HepG2 (cell line): ENCODE measurements around the gene LRRC28. TPM values are rescaled to one million over a fixed set of nuclear protein-coding genes. Genes with fewer than 3 reads are reported as not detected.

Experiments used
- CCAR2 ChIP-seq: fragments of 200-400 bp; formaldehyde crosslinking; optimal IDR thresholded peaks from 2 replicates; pipeline ENCODE3; 2018; ENCODE audit warnings: low read depth, mild to moderate bottlenecking, low read length, moderate library complexity
- ERF ChIP-seq: IDR thresholded peaks from 2 replicates; pipeline ENCODE4 v1.6.1; 2018; ENCODE audit warnings: missing biosample characterization, missing genetic modification reagents
- FOXM1 ChIP-seq: sonication (generic); formaldehyde crosslinking; IDR thresholded peaks from 2 replicates; pipeline ENCODE4 v1.5.0; 2020; ENCODE audit warnings: missing genetic modification reagents
- GATAD2A ChIP-seq: IDR thresholded peaks from 2 replicates; pipeline ENCODE4 v1.6.1; 2016
- GLMP ChIP-seq: sonication (generic); formaldehyde crosslinking; IDR thresholded peaks from 2 replicates; pipeline ENCODE4 v1.9.0; 2021; ENCODE audit warnings: missing genetic modification reagents, mild to moderate bottlenecking, borderline replicate concordance
- SMAD1 ChIP-seq: sonication (generic); formaldehyde crosslinking; IDR thresholded peaks from 2 replicates; pipeline ENCODE4 v1.4.0; 2020; ENCODE audit warnings: missing genetic modification reagents, low read depth, mild to moderate bottlenecking, borderline replicate concordance
- TCF7 ChIP-seq: sonication (generic); IDR thresholded peaks from 2 replicates; pipeline ENCODE4 v1.6.1; 2016; ENCODE audit warnings: antibody characterized with exemption, low read depth
- THAP11 ChIP-seq: IDR thresholded peaks from 2 replicates; pipeline ENCODE4 v1.6.1; 2016; ENCODE audit warnings: missing biosample characterization, missing genetic modification reagents
- TP53 ChIP-seq: sonication (generic); formaldehyde crosslinking; conservative IDR thresholded peaks from 2 replicates; pipeline ENCODE4 v1.4.0; 2020; ENCODE audit warnings: missing genetic modification reagents
- WIZ ChIP-seq: sonication (generic); formaldehyde crosslinking; IDR thresholded peaks from 2 replicates; pipeline ENCODE4 v1.5.1; 2020; ENCODE audit warnings: mild to moderate bottlenecking, missing genetic modification reagents
- ZNF331 ChIP-seq: sonication (generic); formaldehyde crosslinking; IDR thresholded peaks from 2 replicates; pipeline ENCODE4 v1.4.0; 2020; ENCODE audit warnings: missing genetic modification reagents
- ZNF703 ChIP-seq: sonication (generic); formaldehyde crosslinking; IDR thresholded peaks from 2 replicates; pipeline ENCODE4 v1.5.1; 2020; ENCODE audit warnings: missing genetic modification reagents, mild to moderate bottlenecking, moderate library complexity, borderline replicate concordance
- ZSCAN21 ChIP-seq: sonication (generic); formaldehyde crosslinking; IDR thresholded peaks from 2 replicates; pipeline ENCODE4 v1.8.0; 2022; ENCODE audit warnings: mild to moderate bottlenecking, missing genetic modification reagents, moderate library complexity, borderline replicate concordance
- ZXDC ChIP-seq: sonication (generic); formaldehyde crosslinking; IDR thresholded peaks from 2 replicates; pipeline ENCODE4 v1.5.0; 2020; ENCODE audit warnings: mild to moderate bottlenecking, missing genetic modification reagents
- polyA plus RNA-seq, 8 experiments: library from polyadenylated mRNA; depleted of rRNA in 3 of 8; stranded (reverse) in 7 of 8; unstranded in 1 of 8; fragments of >200 nt; fragmentation: Illumina TruSeq in 4 of 8; extraction: Trizol in 4 of 8; gene quantifications; 2 replicates each; pipeline versions ENCODE4 v1.2.1 to v1.2.3, GENCODE V29; 2011 to 2016; ENCODE audit warnings: low read depth in 4 of 8, missing spikeins in 1 of 8, mixed read lengths in 1 of 8; ENCODE audit not compliant: insufficient read depth in 1 of 8
- total RNA-seq, 5 experiments: library from RNA; depleted of rRNA; stranded (reverse); fragments of >200 nt; fragmentation: Illumina TruSeq; extraction: Trizol; gene quantifications; 2 replicates each; pipeline ENCODE4 v1.2.3, GENCODE V29; 2016; ENCODE audit warnings: low read depth in 1 of 5
- TF ChIP-seq, protein P1 (sequence below): sonication (generic); formaldehyde crosslinking; IDR thresholded peaks from 2 replicates; pipeline ENCODE4 v1.8.0; 2022; ENCODE audit warnings: mild to moderate bottlenecking, missing genetic modification reagents, moderate library complexity
- TF ChIP-seq, protein P2 (sequence below): sonication (generic); formaldehyde crosslinking; conservative IDR thresholded peaks from 2 replicates; pipeline ENCODE4 v1.4.0; 2020; ENCODE audit warnings: missing genetic modification reagents
- TF ChIP-seq, protein P3 (sequence below): sonication (generic); formaldehyde crosslinking; conservative IDR thresholded peaks from 2 replicates; pipeline ENCODE4 v1.4.0; 2020; ENCODE audit warnings: mild to moderate bottlenecking, missing genetic modification reagents, moderate library complexity

LRRC28 gene
- total and polyA plus RNA-seq, 2 of the 13 experiments (the other 11 are each of a cell fraction or from before 2014, with no cell fraction given): 17.5 to 21.3 TPM

DNA sequence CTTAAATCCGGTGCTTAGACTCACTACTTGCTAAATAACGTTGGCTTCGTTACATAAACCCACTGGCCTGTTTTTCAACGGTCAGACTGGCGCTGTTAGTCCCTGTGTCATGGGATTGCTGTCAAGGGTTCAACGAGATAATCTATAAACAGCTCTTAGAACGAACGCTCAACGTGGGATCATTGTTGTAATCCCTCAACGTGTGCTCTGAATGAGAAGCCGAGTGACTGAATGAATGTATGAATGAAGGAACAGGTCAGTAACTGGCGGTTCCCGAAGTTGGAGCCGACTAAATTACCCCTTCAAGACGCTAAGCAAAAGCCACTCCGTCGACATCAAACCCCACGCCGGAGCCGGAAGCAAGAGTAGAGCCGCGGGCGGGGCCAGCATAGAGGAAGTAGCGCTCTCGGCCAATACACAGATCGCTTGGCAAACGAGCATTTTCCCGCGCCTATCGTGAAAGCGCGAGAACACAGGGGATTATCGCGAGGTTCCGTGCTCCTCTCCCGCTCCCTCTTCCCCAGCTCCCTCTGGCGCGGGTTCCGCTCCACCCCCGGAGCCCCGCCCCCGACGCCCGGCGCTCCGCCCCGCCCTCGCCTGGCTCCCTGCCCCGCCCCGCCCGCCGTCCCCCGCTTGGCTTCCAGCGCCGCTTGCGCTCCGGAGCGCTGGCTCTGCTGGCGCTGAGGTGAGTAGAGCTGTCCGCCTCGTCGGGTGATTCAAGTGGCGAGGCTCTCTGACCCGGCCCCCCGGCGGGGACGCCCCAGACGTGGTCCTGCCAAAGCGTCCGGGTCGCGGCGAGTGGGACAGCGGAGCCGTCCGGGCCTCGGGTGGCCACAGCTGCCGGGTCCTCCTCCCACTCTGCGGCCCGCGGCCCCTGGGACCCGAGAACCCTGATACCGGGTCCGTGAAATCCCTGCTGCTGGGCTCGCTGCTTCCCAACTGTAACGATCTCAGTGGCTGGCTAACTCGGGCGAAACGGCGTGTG is at the start of gene LRRC28 (continued):
- TF ChIP-seq CCAR2: no peak
- TF ChIP-seq GLMP (CRISPR knock-in tag): no peak
- TF ChIP-seq ERF (CRISPR knock-in tag): peak; percentile 57; the same call in 1 of the 2 replicates
- TF ChIP-seq, protein P1, sequence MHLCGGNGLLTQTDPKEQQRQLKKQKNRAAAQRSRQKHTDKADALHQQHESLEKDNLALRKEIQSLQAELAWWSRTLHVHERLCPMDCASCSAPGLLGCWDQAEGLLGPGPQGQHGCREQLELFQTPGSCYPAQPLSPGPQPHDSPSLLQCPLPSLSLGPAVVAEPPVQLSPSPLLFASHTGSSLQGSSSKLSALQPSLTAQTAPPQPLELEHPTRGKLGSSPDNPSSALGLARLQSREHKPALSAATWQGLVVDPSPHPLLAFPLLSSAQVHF (CRISPR knock-in tag): no peak
- TF ChIP-seq, protein P2, sequence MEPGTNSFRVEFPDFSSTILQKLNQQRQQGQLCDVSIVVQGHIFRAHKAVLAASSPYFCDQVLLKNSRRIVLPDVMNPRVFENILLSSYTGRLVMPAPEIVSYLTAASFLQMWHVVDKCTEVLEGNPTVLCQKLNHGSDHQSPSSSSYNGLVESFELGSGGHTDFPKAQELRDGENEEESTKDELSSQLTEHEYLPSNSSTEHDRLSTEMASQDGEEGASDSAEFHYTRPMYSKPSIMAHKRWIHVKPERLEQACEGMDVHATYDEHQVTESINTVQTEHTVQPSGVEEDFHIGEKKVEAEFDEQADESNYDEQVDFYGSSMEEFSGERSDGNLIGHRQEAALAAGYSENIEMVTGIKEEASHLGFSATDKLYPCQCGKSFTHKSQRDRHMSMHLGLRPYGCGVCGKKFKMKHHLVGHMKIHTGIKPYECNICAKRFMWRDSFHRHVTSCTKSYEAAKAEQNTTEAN (CRISPR knock-in tag): no peak
- 0 out of 2 replicates have a peak, but pooled peaks have one; percentile 44 for TF ChIP-seq SMAD1 (CRISPR knock-in tag)
- no peak for TF ChIP-seq TP53 (CRISPR knock-in tag)
- TF ChIP-seq THAP11: peak; percentile 87
- 0 out of 2 replicates have a peak, but pooled peaks have one; percentile 12 for TF ChIP-seq TCF7
- TF ChIP-seq ZNF703: no peak
- TF ChIP-seq ZXDC (CRISPR knock-in tag): no peak
- no peak for TF ChIP-seq WIZ
- TF ChIP-seq GATAD2A (CRISPR knock-in tag): no peak; the same call in 1 of the 2 replicates
- no peak for TF ChIP-seq FOXM1
- no peak; the same call in 1 of the 2 replicates for TF ChIP-seq ZSCAN21 (CRISPR knock-in tag)
- TF ChIP-seq, protein P3, sequence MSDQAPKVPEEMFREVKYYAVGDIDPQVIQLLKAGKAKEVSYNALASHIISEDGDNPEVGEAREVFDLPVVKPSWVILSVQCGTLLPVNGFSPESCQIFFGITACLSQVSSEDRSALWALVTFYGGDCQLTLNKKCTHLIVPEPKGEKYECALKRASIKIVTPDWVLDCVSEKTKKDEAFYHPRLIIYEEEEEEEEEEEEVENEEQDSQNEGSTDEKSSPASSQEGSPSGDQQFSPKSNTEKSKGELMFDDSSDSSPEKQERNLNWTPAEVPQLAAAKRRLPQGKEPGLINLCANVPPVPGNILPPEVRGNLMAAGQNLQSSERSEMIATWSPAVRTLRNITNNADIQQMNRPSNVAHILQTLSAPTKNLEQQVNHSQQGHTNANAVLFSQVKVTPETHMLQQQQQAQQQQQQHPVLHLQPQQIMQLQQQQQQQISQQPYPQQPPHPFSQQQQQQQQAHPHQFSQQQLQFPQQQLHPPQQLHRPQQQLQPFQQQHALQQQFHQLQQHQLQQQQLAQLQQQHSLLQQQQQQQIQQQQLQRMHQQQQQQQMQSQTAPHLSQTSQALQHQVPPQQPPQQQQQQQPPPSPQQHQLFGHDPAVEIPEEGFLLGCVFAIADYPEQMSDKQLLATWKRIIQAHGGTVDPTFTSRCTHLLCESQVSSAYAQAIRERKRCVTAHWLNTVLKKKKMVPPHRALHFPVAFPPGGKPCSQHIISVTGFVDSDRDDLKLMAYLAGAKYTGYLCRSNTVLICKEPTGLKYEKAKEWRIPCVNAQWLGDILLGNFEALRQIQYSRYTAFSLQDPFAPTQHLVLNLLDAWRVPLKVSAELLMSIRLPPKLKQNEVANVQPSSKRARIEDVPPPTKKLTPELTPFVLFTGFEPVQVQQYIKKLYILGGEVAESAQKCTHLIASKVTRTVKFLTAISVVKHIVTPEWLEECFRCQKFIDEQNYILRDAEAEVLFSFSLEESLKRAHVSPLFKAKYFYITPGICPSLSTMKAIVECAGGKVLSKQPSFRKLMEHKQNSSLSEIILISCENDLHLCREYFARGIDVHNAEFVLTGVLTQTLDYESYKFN: no peak
- TF ChIP-seq ZNF331 (CRISPR knock-in tag): no peak
